Measurements from ENCODE around the gene ARHGAP23.

The ARHGAP23 gene, protein sequence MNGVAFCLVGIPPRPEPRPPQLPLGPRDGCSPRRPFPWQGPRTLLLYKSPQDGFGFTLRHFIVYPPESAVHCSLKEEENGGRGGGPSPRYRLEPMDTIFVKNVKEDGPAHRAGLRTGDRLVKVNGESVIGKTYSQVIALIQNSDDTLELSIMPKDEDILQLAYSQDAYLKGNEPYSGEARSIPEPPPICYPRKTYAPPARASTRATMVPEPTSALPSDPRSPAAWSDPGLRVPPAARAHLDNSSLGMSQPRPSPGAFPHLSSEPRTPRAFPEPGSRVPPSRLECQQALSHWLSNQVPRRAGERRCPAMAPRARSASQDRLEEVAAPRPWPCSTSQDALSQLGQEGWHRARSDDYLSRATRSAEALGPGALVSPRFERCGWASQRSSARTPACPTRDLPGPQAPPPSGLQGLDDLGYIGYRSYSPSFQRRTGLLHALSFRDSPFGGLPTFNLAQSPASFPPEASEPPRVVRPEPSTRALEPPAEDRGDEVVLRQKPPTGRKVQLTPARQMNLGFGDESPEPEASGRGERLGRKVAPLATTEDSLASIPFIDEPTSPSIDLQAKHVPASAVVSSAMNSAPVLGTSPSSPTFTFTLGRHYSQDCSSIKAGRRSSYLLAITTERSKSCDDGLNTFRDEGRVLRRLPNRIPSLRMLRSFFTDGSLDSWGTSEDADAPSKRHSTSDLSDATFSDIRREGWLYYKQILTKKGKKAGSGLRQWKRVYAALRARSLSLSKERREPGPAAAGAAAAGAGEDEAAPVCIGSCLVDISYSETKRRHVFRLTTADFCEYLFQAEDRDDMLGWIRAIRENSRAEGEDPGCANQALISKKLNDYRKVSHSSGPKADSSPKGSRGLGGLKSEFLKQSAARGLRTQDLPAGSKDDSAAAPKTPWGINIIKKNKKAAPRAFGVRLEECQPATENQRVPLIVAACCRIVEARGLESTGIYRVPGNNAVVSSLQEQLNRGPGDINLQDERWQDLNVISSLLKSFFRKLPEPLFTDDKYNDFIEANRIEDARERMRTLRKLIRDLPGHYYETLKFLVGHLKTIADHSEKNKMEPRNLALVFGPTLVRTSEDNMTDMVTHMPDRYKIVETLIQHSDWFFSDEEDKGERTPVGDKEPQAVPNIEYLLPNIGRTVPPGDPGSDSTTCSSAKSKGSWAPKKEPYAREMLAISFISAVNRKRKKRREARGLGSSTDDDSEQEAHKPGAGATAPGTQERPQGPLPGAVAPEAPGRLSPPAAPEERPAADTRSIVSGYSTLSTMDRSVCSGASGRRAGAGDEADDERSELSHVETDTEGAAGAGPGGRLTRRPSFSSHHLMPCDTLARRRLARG (N-terminal part only)

GRCh38 chr17:38428112-38428642, at the start of gene ARHGAP23:
TSS of gene ARHGAP23 (plus strand) at chr17:38428464. CDS start at chr17:38428486, 22 bp downstream.
- DNase-seq, result peak; percentile 17

DNA sequence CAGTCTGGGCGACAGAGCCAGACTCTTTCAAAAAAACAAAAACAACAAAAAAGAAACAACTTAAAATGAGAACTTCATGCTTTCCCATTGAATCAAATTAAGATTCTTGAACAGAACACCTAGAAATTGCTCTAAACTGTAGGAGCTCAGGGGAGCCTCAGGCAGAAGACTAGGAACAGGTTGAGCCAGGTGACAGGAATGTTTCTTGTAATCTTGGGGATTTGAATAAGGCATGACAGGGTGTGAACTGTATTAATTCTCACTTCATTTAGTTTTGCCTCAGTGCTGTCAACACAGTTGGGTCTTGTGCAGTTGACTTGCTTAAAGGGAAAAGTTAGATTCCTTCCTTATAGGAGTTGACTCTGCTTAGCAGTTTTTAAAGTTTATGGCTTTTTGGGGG, 48.8 kb upstream of the ARHGAP23 start:
- DNase-seq, result no peak

- no peak for DNase-seq
These were observed 33.2 kb upstream of the ARHGAP23 start for GRCh38 chr17:38395090-38395489.

DNA sequence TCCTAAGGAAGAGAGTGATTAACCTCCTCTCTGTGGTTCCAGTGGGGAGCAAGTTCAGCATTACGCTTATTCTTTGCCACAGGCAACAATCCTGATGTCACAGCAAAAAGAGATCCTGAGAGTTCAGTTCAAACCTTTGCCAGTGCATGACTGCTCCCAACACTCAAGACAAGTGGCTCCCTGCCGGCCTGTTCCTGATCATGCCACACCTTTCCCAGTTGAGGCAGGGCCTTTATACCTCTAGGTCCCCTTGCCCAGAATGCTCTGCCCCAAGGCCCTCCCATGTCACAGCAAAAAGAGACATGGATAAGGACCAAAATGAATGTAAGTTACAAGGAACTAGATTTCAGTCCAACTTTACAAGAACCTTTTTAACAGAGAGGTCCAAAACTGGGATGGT, 31.0 kb upstream of the ARHGAP23 start:
- no peak for DNase-seq

DNA sequence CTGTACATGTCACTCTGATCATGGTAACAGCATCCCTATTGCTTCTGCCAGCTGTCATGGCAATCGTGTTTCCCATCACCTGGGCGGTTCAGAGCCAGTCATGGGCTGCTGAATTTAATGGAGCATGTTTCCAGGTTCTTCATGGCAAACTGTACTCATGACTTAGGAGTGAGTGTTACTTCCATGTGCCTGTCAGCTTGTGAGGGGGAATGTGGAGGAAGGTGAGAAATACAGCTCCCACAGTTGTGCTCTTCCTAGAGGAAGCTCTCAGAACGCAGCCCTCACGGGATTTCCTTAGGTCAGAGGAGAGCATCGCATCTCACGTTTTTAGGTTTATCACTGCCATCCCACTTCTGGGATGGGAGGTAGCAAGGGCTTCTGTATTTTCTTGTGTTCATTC, 28.0 kb upstream of the ARHGAP23 start:
- DNase-seq, result no peak

- no peak for DNase-seq
These were observed 26.8 kb upstream of the ARHGAP23 start for GRCh38 chr17:38401459-38401858.

- no peak for DNase-seq
These were observed 25.4 kb upstream of the ARHGAP23 start for GRCh38 chr17:38402897-38403296.

- DNase-seq, result no peak
These were observed 24.8 kb upstream of the ARHGAP23 start for GRCh38 chr17:38403491-38403890.

DNA sequence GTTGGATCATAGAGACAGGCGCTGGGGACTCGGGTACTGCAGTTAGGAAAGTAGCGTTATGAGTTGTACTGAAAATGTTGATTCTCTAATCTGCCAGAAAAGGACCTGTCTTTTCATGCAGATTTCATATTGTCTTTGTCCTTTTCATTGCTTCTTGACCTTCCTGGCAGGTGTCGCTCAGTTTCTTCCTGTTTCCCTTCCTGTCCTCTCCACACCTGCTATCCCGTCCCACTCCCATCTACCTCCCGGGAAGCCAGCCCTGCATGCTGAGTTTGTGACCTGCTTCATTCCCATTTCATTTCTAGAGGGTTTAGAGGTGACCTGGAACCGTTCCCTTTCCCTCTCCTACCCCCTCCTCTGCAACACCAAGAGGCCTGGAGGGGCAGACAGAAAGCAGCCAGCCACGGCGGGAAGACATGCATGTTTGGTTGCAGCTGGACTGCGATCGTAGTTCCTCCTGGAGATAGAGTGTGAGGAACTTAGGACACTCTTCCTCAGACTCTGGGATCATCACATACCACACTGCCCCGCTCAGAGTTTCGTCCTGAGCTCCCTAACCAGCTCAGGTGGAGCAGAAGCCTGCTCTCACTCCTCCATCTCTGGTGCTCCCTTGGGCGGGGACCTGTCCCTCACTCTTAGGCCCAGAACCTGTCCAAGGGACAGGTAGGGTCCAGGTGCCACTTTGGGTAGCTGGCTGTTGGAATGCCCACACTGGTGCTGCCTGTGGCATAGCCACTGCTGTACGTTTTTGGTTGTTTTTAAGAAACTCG, 23.9 kb upstream of the ARHGAP23 start:
- DNase-seq, result no peak

- DNase-seq, result no peak
These were observed 22.6 kb upstream of the ARHGAP23 start for GRCh38 chr17:38405654-38406053.

DNA sequence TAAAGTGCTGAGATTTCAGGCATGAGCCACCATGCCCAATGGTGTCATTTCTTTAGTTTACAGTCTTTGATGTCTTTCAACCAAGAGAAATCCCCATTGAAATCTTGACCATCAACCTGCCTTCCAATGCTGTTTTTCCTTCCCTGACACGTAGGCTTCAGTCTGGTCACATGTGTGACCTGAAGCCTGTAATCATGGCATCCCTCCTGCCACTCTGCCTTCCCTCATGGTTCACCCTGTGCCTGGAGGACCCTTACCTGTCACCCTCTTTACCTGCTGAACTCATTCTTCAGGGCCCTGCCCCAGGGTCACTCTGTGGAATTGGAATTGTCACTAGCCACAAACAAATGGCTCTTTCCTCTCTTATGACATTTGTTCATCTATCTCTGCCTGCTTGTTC, 18.1 kb upstream of the ARHGAP23 start:
- DNase-seq, result no peak

DNA sequence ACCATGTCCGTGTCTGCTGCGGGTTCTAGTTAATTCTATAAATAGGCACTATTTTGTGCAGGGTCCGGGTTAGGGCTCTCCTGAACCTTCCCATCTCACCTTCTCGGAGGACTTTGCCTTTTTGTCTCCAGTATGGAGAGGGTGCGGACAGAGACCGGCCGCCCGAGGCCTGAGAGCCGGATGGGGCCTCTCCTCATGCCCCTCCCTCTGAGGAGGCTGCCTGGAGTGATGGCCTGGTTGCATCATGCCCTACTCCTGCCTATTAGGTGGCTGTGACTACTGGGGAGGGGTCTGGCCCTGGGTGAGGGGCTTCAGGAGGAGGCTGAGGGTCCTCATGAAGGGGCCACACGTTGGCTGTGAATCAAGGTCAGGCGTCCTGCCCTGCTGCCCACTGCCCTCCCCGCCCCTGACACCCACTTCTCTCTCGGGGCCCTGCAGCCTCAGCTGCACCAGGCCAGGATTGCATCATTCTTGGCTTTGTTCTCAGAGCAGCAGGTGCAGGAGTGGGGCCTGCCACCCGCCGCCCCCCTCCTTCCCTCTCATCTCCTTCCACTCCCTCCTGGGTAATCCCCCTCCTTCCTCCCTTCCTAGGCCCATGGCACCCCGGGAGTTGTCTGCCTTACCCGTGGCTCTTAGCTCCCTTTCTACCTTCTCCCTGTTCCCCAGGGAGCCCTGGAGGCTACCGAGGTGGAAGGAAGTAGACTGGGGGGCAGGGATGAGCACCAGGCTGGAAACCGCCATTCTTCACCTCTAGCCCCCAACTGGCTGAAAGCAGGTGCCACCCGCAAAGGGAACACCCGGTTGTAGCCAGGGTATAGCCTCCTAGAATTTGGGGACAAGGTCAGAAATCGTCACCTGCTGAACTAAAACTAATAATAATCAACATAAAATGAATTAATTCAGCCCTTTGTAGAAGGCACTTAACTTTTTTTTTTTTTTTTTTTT, 12.7 kb upstream of the ARHGAP23 start:
- DNase-seq, result peak; percentile 94

- peak; percentile 34 for DNase-seq
These were observed 11.4 kb upstream of the ARHGAP23 start for GRCh38 chr17:38416840-38417209.

- no peak for DNase-seq
These were observed 10.9 kb upstream of the ARHGAP23 start for GRCh38 chr17:38417210-38417951.

DNA sequence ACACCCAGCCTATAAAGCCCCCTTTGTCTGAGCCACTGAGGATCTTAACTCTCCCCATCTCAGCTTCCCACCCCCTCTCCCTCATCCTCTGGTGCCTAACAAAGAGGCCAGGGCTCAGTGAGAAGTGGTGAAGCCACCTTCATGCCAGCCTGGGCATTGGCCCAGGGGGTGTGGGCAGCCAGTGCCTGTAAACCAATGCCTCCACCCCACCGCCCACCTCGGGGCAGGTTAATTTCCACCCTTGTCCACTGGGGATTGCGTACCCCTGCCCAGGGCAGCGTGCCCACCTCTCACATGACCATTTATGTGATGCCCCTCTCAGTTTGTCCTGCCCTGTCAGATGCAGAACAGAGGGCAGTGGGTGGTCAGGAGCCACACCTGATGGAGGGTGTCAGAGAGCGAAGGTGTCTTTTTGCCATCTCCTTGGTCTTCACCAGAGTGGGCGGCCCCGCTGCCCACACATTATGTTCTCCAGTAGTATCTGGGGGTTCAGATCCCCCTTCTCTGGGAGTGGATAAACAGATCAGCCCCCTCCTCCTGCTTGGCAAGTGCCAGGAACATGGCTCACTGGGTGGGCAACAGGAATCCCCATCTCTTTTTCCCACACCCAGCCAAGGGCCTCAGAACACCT, 10.1 kb upstream of the ARHGAP23 start:
- no peak for DNase-seq

DNA sequence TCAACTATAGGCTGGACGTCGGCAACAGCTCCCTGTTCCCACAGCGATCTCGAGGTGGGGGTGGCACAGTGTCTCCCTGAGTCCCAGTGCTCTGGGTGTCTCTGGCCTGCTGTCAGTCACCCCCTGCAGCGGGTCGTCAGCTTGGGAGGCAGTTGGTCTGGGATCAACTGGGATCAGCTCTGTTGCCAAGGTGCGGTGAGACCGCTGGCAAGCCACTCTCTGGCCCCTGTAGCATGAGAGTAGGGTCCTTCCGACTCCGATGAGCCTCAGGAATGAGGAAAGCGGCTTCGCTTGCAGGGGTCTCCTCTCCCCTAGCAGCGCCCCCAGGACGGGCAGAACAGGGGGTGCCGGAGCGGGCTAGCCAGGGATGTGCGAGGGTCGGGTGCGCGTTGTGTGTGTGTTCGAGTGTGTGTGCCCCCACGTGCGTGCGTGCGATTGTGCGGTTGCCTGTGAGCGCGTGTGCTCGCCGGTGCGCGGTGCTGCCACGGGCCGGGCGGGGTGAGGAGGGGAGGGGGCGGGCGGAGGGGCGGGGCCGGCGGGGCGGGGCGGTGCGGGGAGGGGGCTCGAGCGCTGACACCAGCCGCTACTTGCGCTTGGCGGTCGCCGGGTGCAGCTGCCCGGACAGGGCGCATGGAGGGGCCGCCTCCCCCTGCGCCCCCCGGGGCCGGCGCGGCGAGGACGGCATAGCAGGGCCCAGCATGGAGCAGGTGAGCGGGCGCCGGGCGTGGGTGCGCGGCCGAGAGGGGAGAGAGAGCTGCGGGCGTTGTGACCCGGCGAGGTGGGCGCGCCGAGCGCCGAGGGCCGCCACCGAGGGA, 9.4 kb upstream of the ARHGAP23 start:
- peak; percentile 28 for DNase-seq

DNA sequence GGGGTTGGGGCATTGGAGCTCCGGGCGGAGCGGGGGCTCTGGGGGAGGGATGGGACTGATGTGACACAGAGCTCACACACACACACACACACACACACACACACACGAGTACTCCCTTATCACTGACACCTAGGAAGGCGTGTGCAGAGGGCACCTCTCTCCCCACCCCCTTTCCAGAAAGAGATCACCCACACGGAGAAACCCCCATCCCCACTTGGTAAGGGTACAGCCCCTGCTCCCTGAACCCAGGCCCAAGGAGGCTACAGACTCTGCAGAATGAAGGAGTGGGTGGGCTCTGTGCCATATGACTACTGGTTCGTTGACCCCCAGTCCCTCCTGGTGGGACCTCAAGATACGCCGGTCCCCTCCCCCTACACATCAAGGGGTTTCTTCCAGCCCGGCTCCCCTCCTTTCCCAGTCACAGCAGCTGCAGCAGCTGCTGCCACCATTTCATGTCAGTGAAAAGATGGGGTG, 8.7 kb upstream of the ARHGAP23 start:
- DNase-seq, result no peak

- DNase-seq, result no peak
These were observed 7.7 kb upstream of the ARHGAP23 start for GRCh38 chr17:38420518-38420917.
